ENCODE results near the gene GNAZ. TPM values are rescaled to one million over a fixed set of nuclear protein-coding genes. Genes with fewer than 3 reads are reported as not detected.

Gene GNAZ
- total RNA-seq, 1 donor from 2014 or later = 1.1 TPM

DNA sequence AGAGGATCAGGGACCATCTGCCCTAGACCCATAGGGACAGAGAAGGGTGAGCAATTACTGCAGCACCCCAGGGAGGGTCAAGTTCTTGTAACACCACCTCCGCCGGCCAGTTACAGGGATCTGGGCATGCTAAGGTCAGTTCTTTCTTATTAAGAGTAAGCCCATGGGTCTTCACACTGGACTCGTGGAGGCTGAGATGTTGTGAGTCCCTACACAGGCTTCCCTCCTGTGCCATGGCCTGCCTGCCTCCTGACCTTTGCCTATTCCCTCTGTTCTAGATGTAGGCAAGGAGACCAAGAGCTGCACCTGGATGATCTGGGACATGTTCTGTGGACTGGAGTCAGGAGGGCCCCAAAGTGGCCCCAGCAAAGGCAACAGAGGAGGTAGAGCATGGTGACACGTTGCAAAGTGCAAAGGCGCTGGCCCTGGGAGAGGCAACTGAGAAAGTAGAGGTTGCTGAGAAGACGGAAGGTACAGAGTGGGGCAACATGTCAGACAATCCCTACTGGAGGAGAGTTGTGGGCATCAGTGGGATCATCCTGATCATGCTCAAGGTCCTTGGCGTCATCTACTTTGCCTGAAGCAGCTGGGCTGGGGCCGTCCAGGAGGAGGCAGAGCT, 16.3 kb upstream of the GNAZ start:
- Histone ChIP-seq H3K79me2 (ENCODE audit: insufficient read depth, low read length) (no peaks in the 10 kb centered on the region), H3K36me3 (ENCODE audit: insufficient read depth, low read length) (no peaks in the 10 kb centered on the region), H3K27me3 (ENCODE audit: insufficient read depth, low read length) (peaks cover 4% of the 10 kb centered on the region), H3K4me3 (ENCODE audit: insufficient read depth, low read depth, low read length) (no peak overlapping the region), H3K9me3 (ENCODE audit: insufficient read depth, low read depth, low read length) (peaks cover 4% of the 10 kb centered on the region), H2AFZ (ENCODE audit: low read depth, low read length) (no peak overlapping the region), H3K4me2 (ENCODE audit: low read length) (no peak overlapping the region), H3K4me1 (ENCODE audit: insufficient read depth, low read length) (no peaks in the 10 kb centered on the region), H3K27ac (ENCODE audit: low read depth, low read length) (no peak overlapping the region), H3K9ac (ENCODE audit: low read length) (no peak overlapping the region), H4K20me1 (ENCODE audit: insufficient read depth, low read length) (no peaks in the 10 kb centered on the region)
- H3K36me3 Mint-ChIP-seq (ENCODE audit: low read depth, unreplicated experiment) = no peaks in the 10 kb centered on the region
- no peak for FAIRE-seq
- no peak for TF ChIP-seq EZH2 (IDR thresholded peaks at IDR 0.05; ENCODE audit: insufficient read depth, low read length)
- TF ChIP-seq, protein P1, sequence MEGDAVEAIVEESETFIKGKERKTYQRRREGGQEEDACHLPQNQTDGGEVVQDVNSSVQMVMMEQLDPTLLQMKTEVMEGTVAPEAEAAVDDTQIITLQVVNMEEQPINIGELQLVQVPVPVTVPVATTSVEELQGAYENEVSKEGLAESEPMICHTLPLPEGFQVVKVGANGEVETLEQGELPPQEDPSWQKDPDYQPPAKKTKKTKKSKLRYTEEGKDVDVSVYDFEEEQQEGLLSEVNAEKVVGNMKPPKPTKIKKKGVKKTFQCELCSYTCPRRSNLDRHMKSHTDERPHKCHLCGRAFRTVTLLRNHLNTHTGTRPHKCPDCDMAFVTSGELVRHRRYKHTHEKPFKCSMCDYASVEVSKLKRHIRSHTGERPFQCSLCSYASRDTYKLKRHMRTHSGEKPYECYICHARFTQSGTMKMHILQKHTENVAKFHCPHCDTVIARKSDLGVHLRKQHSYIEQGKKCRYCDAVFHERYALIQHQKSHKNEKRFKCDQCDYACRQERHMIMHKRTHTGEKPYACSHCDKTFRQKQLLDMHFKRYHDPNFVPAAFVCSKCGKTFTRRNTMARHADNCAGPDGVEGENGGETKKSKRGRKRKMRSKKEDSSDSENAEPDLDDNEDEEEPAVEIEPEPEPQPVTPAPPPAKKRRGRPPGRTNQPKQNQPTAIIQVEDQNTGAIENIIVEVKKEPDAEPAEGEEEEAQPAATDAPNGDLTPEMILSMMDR (IDR thresholded peaks at IDR 0.05; ENCODE audit: insufficient read depth, low read depth, low read length) = no peak
- no peak for DNase-seq (ENCODE audit: low read depth)
- no peaks in the 10 kb centered on the region for H3K4me1 Mint-ChIP-seq (ENCODE audit: low read depth, unreplicated experiment)
- peaks cover 49% of the 10 kb centered on the region for H3K27me3 Mint-ChIP-seq (ENCODE audit: low read depth, unreplicated experiment)
- H3K27ac Mint-ChIP-seq (ENCODE audit: unreplicated experiment) = no peak overlapping the region
- H3K4me3 Mint-ChIP-seq (ENCODE audit: unreplicated experiment) = no peak overlapping the region
- peaks cover 11% of the 10 kb centered on the region for H3K9me3 Mint-ChIP-seq (ENCODE audit: unreplicated experiment)

DNA sequence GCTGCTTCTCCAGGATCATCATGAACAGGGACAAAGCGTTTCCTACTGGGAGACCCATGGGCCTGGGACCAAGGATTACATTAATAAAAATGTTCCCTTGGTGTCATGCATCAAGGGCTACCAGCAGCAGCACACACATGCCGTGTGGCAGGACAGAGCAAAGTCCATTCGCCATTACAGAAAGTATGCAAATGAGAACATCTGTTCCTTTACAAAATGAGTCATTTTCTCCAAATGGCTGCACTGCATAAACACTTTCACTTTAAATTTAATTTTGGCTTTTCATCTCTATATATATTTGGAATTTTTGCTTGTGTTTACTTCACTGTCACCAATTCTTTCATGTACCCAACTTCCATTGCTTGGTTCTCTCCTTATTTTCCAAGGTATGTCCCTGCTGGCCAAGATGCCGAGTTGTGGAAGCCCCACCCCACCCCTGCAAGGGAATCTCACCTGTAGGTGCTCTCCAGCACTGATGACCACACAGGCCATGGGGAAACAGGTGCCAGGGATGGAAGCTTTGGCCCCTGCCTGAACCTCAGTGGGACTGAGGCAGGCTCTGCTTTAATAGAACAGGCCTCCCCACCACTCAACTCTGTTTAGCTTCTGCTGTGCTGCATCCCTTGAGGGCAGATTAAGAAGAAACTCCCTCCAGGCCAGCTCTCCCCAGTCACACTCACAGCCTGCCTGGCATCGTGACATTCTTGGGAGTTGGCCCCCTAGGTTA, 15.6 kb upstream of the GNAZ start:
- Histone ChIP-seq H3K4me3 (ENCODE audit: insufficient read depth, low read depth, low read length) (no peak overlapping the region), H3K4me2 (ENCODE audit: low read length) (no peak overlapping the region), H3K9me3 (ENCODE audit: insufficient read depth, low read depth, low read length) (peaks cover 4% of the 10 kb centered on the region), H3K27ac (ENCODE audit: low read depth, low read length) (no peak overlapping the region), H3K27me3 (ENCODE audit: insufficient read depth, low read length) (peaks cover 4% of the 10 kb centered on the region), H3K79me2 (ENCODE audit: insufficient read depth, low read length) (no peaks in the 10 kb centered on the region), H3K36me3 (ENCODE audit: insufficient read depth, low read length) (no peaks in the 10 kb centered on the region), H2AFZ (ENCODE audit: low read depth, low read length) (no peak overlapping the region), H4K20me1 (ENCODE audit: insufficient read depth, low read length) (no peaks in the 10 kb centered on the region), H3K4me1 (ENCODE audit: insufficient read depth, low read length) (no peaks in the 10 kb centered on the region), H3K9ac (ENCODE audit: low read length) (no peak overlapping the region)
- no peaks in the 10 kb centered on the region for H3K36me3 Mint-ChIP-seq (ENCODE audit: low read depth, unreplicated experiment)
- H3K9me3 Mint-ChIP-seq (ENCODE audit: unreplicated experiment) = peaks cover 11% of the 10 kb centered on the region
- no peak for DNase-seq (ENCODE audit: low read depth)
- no peak for TF ChIP-seq EZH2 (IDR thresholded peaks at IDR 0.05; ENCODE audit: insufficient read depth, low read length)
- TF ChIP-seq, protein P1 (IDR thresholded peaks at IDR 0.05; ENCODE audit: insufficient read depth, low read depth, low read length) = no peak
- H3K27me3 Mint-ChIP-seq (ENCODE audit: low read depth, unreplicated experiment) = peaks cover 50% of the 10 kb centered on the region
- no peaks in the 10 kb centered on the region for H3K4me1 Mint-ChIP-seq (ENCODE audit: low read depth, unreplicated experiment)
- H3K27ac Mint-ChIP-seq (ENCODE audit: unreplicated experiment) = no peak overlapping the region
- H3K4me3 Mint-ChIP-seq (ENCODE audit: unreplicated experiment) = no peak overlapping the region
- FAIRE-seq = no peak

All from astrocyte (in vitro differentiated cells and primary cell).